IPS DF 6.9 (cell line): ENCODE results near the gene AFMID.

Experiments
- DNase-seq: peaks from one replicate; pipeline ENCODE4 v3.0.0-alpha.2; 2013; ENCODE audit warnings: low read depth, low spot score
- H3K27ac ChIP-seq: one replicate; pipeline ENCODE4 v1.5.1; 2013; ENCODE audit warnings: low read length, control low read depth
- H3K27me3 ChIP-seq: 2 replicates; pipeline ENCODE4 v1.6.1; 2013; ENCODE audit warnings: mild to moderate bottlenecking, low read length; ENCODE audit not compliant: control insufficient read depth, insufficient read depth
- H3K36me3 ChIP-seq: 2 replicates; pipeline ENCODE4 v1.6.1; 2013; ENCODE audit warnings: low read length; ENCODE audit not compliant: control insufficient read depth, insufficient read depth
- H3K4me1 ChIP-seq: 2 replicates; pipeline ENCODE4 v1.6.1; 2013; ENCODE audit warnings: low read length; ENCODE audit not compliant: control insufficient read depth, insufficient read depth
- H3K4me3 ChIP-seq: 2 replicates; pipeline ENCODE4 v1.5.1; 2013; ENCODE audit warnings: mild to moderate bottlenecking, low read length
- H3K9me3 ChIP-seq: 2 replicates; pipeline ENCODE4 v1.6.1; 2013; ENCODE audit warnings: low read length, inconsistent platforms; ENCODE audit not compliant: control insufficient read depth, insufficient read depth
- WGBS: extraction: QIAGEN DNeasy Blood & Tissue Kit; methylation state at CpG from one replicate; pipeline ENCODE4 v1.1.7; 2013; ENCODE audit warnings: mixed read lengths, missing lambda C conversion rate; ENCODE audit not compliant: insufficient read length, insufficient coverage; 5-methylcytosine and 5-hydroxymethylcytosine counted together

The AFMID gene

DNA sequence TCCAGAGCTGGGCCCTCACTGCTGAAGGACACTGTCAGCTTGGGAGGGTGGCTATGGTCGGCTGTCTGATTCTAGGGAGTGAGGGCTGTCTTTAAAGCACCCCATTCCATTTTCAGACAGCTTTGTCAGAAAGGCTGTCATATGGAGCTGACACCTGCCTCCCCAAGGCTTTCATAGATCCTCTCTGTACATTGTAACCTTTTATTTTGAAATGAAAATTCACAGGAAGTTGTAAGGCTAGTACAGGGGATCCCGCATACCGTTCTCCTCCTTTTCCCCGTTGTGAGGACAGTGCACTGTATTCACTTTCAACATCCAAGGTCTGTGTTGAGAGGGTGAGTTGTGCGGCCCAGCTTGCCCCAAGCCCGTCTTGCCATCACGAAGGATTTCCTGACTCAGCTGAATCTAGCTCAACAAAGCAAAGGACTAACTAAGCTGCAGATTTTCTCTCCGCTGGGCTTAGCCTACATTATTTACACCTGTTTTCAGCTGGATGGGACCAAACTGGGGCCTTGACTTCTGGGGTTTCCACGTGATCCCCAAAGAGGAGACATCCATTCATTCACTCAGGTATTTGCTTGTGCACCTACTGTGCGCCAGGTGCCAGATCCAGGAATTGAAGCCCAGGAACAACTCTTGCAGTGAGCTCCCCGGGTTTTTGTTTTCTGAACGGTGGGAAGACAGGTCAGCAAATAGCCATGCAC, 39.0 kb downstream of the AFMID start:
- no CpG with 5 or more reads among the region's 12 CpGs for WGBS
- Histone ChIP-seq H3K36me3 (peaks cover 16% of the 10 kb centered on the region), H3K9me3 (no peaks in the 10 kb centered on the region), H3K4me1 (no peaks in the 10 kb centered on the region), H3K27me3 (no peaks in the 10 kb centered on the region; the same call in 1 of the 2 replicates), H3K4me3 (no peak overlapping the region), H3K27ac (no peak overlapping the region)
- no peak for DNase-seq

DNA sequence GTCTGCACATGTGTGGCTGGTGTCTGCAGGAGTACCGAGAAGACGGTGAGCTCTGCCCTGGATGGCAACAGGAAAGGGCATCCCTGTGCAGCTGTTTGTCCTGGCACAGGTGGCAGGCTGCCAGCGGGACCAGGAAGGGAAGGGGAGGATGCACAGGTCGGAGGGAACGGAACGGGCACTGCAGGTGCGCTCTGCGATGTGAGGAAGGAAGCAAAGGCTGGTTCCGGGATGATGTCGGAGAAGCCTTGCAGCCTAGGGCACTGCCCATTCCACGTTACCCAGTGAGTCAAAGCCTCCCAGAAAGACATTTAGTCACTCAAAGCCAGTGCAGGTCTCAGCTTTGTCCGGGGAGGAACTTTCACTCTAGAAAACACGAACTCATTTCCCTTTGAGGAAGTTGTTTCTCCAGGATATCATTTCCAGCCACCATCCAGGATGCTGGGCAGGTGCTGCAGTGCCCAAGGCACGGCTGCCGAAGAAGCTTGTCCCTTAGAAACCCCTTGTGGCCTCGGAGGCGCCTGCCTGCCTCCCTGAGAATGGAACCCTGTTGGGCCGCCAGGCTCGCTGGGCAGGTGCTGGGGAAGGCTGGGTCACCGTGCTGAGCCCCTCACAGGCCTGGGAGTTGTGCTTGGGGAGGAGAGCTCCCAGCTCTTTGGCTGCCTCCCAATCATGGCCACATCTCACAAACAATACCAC, 39.7 kb downstream of the AFMID start:
- Histone ChIP-seq H3K27ac (no peak overlapping the region), H3K9me3 (no peaks in the 10 kb centered on the region), H3K4me3 (no peak overlapping the region), H3K36me3 (peaks cover 16% of the 10 kb centered on the region), H3K27me3 (no peaks in the 10 kb centered on the region; the same call in 1 of the 2 replicates), H3K4me1 (no peaks in the 10 kb centered on the region)
- no peak for DNase-seq
- WGBS, result no CpG with 5 or more reads among the region's 20 CpGs

DNA sequence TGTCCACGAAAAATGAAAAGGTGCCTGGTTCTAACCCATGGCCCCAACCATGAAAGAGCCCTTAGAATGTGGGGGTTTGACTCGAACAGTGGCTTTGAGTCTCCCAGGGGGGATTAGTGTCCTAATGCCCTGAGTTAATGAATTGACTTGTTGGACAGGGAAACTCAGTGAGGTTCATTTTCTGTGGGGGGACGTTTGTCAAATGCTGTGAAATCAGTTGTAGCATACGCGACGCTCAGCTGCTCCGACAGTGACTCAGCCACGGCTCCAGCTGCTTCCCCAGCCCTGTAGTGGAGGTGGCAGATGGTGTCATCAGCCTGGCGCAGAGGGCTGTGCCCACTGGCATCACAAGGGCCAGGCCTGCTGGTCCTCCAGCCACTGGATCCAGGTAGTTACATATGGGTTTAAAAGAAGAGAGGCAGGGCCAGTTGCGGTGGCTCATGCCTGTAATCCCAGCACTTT, 40.3 kb downstream of the AFMID start:
- Histone ChIP-seq H3K27me3 (no peaks in the 10 kb centered on the region; the same call in 1 of the 2 replicates), H3K4me3 (no peak overlapping the region), H3K27ac (no peak overlapping the region), H3K9me3 (no peaks in the 10 kb centered on the region), H3K36me3 (peaks cover 16% of the 10 kb centered on the region), H3K4me1 (no peaks in the 10 kb centered on the region; the same call in 1 of the 2 replicates)
- no peak for DNase-seq
- WGBS, result no CpG with 5 or more reads among the region's 10 CpGs

DNA sequence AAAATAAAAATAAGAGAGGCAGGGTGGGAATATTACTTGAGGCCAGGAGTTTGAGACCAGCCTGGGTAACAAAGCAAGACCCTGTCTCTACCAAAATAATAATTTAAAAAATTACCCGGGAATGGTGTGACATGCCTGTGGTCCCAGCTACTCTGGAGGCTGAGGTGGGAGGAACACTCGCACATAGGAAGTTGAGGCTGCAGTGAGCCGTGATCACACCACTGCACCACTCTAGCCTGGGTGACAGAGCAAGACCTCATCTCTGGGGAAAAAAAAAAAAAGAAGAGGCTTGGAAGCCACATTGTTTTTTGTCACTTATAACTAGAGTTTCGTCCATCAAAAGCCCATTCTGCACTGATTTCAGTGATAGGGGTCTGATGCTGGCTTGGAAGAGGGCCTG, 41.0 kb downstream of the AFMID start:
- no peaks in the 10 kb centered on the region for H3K9me3 ChIP-seq
- H3K27ac ChIP-seq, result no peak overlapping the region
- H3K4me3 ChIP-seq, result no peak overlapping the region
- no peaks in the 10 kb centered on the region; the same call in 1 of the 2 replicates for H3K4me1 ChIP-seq
- peaks cover 17% of the 10 kb centered on the region for H3K36me3 ChIP-seq
- no peak for DNase-seq
- peaks cover 2% of the 10 kb centered on the region; the same call in 1 of the 2 replicates for H3K27me3 ChIP-seq
- WGBS, result no CpG with 5 or more reads among the region's 4 CpGs

DNA sequence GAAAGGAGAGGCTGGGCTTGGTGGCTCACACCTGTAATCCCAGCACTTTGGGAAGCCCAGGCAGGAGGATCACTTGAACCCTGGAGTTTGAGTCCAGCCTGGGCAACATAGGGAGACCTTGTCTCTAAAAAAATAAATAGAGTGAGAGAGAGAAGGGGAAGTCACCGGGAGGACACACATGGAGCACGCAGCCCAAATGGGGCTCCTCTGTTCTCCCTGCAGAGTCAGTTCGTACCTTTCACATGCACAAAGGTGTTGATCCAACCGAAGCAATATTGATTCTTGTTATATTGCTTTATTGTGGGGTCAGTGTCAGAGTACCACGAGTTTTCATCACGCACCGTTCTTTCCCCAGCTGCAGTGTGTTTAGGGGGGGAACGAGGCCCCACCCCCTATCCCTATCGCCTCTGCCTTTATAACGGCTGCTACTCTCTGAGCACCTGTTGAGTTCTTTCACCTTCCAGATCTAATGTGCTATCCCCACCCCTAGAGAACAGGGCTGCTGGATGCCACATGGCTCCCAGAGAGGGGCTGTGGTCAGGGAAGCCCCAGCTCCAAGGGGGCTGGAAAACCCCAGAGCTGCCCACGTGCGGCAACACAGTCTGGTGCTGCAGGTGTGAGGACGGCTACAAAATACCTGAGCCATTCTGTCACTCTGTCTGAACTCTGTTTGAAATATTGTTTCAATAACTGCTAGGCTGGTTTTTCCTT, 43.2 kb downstream of the AFMID start:
- Histone ChIP-seq H3K9me3 (no peaks in the 10 kb centered on the region), H3K27me3 (peaks cover 2% of the 10 kb centered on the region; the same call in 1 of the 2 replicates), H3K4me1 (no peaks in the 10 kb centered on the region; the same call in 1 of the 2 replicates), H3K36me3 (peaks cover 3% of the 10 kb centered on the region; the same call in 1 of the 2 replicates), H3K27ac (no peak overlapping the region), H3K4me3 (no peak overlapping the region)
- DNase-seq, result no peak
- WGBS, result no CpG with 5 or more reads among the region's 13 CpGs

DNA sequence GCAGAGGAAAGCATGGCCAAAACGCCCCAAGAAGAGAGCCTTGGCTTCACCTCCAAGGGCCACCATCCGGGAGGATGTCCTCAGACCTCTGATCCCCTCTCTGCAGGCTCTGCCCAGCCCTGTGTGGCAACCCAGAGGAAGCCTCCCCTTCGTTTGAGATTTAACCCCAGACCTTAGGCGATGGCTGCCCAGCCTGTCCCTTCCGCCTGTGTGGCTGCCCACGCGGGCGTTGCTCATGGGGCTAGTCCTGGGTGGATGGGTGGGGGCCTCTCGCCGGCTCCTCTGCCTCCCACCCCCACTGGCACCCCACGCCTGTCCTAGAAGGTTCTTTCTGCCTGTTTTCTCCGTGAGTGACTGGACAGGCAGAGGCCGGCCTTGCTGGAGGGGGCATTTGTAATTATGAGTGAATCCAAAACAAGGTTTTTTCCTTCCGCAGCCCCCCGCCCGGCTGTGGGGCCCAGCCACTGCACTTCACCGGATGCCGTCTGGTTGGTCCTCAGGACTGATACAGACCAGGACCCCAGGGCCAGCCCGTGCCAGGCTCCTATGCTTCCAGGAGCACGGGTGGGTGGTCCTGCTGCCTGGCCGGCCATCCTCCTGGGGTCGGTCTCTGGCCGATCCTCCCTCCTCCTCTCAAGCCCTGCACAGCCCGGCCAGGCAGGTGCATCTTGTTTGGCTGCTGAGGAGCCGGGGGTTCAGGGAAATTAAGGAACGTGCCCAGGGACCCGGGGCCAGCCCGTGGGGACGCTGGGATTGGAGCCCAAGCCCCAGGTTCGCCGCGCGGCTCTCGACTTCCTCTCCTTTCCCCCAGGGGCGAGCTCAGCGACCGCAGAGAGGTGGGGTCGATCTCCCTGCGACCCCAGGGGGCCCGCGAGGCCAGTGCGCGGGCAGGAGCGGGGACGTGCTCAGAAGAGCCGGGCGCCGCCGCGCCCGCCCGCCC, 44.1 kb downstream of the AFMID start, which contains the start of gene TMEM235:
Gene TMEM235, plus strand, starts transcription at position 636 of the 940 bp plus-strand sequence. CDS start 393 bp downstream, outside the sequence.
- Histone ChIP-seq H3K4me1 (no peaks in the 10 kb centered on the region; the same call in 1 of the 2 replicates), H3K9me3 (no peaks in the 10 kb centered on the region), H3K4me3 (peak within 1 kb of the TSS; percentile 57; the same call in 1 of the 2 replicates), H3K27me3 (peaks cover 2% of the 10 kb centered on the region; the same call in 1 of the 2 replicates), H3K27ac (no peak within 1 kb of the TSS), H3K36me3 (peaks cover 3% of the 10 kb centered on the region; the same call in 1 of the 2 replicates)
- no CpG with 5 or more reads among the region's 52 CpGs for WGBS
- no peak for DNase-seq

DNA sequence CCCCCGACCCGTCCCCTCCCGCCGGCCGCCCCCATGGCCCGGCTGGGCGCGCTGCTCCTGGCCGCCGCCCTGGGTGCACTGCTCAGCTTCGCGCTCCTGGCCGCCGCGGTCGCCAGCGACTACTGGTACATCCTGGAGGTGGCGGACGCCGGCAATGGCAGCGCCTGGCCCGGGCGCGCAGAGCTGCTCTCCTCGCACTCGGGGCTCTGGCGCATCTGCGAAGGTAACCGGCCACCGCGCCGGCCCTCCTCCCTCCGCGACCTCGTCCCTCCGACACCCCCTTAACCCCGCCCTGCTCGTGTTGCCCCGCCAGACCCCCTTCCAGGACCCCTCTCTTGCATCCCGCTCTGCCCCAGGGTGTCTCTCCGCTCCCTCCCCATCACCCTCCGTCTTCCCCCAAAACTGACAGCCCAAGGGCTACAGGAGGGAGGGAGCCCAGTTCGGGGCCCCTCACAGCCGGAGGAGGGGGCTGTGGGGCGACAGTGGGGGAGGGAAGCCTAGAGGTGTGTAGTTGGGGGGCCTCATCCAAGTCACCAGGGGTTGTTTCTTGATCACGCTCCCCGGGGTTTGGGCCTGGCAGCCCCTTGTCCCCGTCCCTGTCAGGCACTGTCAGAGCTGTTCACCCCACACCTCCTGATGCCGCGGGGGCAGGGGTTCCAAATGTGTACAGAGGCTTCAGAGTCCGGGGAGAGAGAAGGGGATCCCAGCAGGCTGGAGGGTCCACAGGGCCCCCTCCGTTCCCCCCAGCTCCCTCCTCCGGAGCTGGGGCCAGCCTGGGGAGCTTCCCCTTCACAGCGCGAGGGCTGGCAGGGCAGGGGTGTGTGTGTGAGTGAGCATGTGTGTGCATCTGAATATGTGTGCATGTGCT, 45.1 kb downstream of the AFMID start:
- peaks cover 2% of the 10 kb centered on the region; the same call in 1 of the 2 replicates for H3K27me3 ChIP-seq
- peak overlapping the region; percentile 57; the same call in 1 of the 2 replicates for H3K4me3 ChIP-seq
- no peak overlapping the region for H3K27ac ChIP-seq
- H3K4me1 ChIP-seq, result no peaks in the 10 kb centered on the region; the same call in 1 of the 2 replicates
- H3K9me3 ChIP-seq, result no peaks in the 10 kb centered on the region
- DNase-seq, result no peak
- no CpG with 5 or more reads among the region's 55 CpGs for WGBS
- H3K36me3 ChIP-seq, result peaks cover 3% of the 10 kb centered on the region; the same call in 1 of the 2 replicates

DNA sequence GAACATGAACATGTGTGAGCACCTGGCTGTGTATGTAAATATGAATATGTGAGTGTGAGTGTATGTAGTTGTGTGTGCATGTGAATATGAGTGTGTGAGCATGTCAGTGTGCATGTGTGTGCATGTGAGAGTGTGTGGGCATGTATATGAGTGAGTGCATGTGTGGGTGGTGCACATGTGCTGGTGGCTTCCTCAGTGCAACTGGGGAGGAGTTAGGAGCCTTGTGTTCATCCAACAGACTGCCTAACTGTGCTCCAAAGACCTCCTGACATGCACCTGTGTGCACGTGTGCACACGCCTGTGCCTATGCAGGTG, 45.7 kb downstream of the AFMID start:
- DNase-seq, result no peak
- no peaks in the 10 kb centered on the region; the same call in 1 of the 2 replicates for H3K4me1 ChIP-seq
- H3K36me3 ChIP-seq, result peaks cover 3% of the 10 kb centered on the region; the same call in 1 of the 2 replicates
- no CpG with 5 or more reads among the region's 2 CpGs for WGBS
- H3K9me3 ChIP-seq, result no peaks in the 10 kb centered on the region
- H3K27ac ChIP-seq, result no peak overlapping the region
- H3K4me3 ChIP-seq, result no peak overlapping the region
- peaks cover 2% of the 10 kb centered on the region; the same call in 1 of the 2 replicates for H3K27me3 ChIP-seq

DNA sequence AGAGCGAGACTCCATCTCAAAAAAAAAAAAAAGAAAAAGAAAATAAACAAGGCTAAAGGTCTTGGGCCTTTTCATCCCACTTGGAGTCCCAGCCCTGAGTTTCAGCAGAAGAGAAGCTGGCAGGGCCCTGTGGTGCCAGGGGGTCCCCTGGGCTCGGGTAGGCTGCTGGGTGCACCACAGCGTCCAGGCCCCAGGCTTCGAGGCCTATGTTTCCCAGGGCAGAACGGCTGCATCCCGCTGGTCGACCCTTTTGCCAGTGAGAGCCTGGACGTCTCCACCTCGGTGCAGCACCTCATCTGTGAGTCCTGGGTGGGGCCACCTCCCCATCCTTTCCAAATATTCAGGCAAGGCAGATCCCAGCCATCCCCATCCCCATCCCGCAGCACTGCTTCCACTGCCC, 46.5 kb downstream of the AFMID start:
- DNase-seq, result no peak
- no peak overlapping the region for H3K27ac ChIP-seq
- no CpG with 5 or more reads among the region's 10 CpGs for WGBS
- peaks cover 2% of the 10 kb centered on the region; the same call in 1 of the 2 replicates for H3K27me3 ChIP-seq
- H3K4me1 ChIP-seq, result no peaks in the 10 kb centered on the region; the same call in 1 of the 2 replicates
- H3K4me3 ChIP-seq, result no peak overlapping the region
- H3K9me3 ChIP-seq, result no peaks in the 10 kb centered on the region
- H3K36me3 ChIP-seq, result peaks cover 3% of the 10 kb centered on the region; the same call in 1 of the 2 replicates
